Measurements from ENCODE around the gene TANGO2.

TANGO2 gene

GRCh38 chr22:19982991-19983578 is 37.8 kb upstream of the TANGO2 start:
- TF ChIP-seq CTCF (IDR thresholded peaks at IDR 0.05; ENCODE audit: low read depth, low read length), result no peak
- H3K9me3 ChIP-seq, result no peaks in the 10 kb centered on the region
- H3K27me3 ChIP-seq, result no peaks in the 10 kb centered on the region
- H3K4me3 ChIP-seq (ENCODE audit: low read depth, low read length), result no peak overlapping the region
- H3K4me1 ChIP-seq, result peaks cover 31% of the 10 kb centered on the region
- peak; percentile 15 for DNase-seq
- peaks cover 66% of the 10 kb centered on the region for H3K36me3 ChIP-seq

GRCh38 chr22:19983741-19984140 is 37.2 kb upstream of the TANGO2 start:
- peaks cover 31% of the 10 kb centered on the region for H3K4me1 ChIP-seq
- no peaks in the 10 kb centered on the region for H3K9me3 ChIP-seq
- no peak overlapping the region for H3K4me3 ChIP-seq (ENCODE audit: low read depth, low read length)
- H3K27me3 ChIP-seq, result no peaks in the 10 kb centered on the region
- DNase-seq, result peak; percentile 62
- TF ChIP-seq CTCF (IDR thresholded peaks at IDR 0.05; ENCODE audit: low read depth, low read length), result no peak
- H3K36me3 ChIP-seq, result peaks cover 59% of the 10 kb centered on the region

- Histone ChIP-seq H3K4me1 (peaks cover 32% of the 10 kb centered on the region), H3K9me3 (no peaks in the 10 kb centered on the region), H3K4me3 (ENCODE audit: low read depth, low read length) (peak overlapping the region; percentile 83), H3K36me3 (peaks cover 54% of the 10 kb centered on the region), H3K27me3 (no peaks in the 10 kb centered on the region)
- DNase-seq, result peak; percentile 72
- TF ChIP-seq CTCF (IDR thresholded peaks at IDR 0.05; ENCODE audit: low read depth, low read length), result no peak
Measured at GRCh38 chr22:19984201-19984753, 36.6 kb upstream of the TANGO2 start.

- Histone ChIP-seq H3K4me1 (peaks cover 39% of the 10 kb centered on the region), H3K36me3 (peaks cover 50% of the 10 kb centered on the region), H3K9me3 (no peaks in the 10 kb centered on the region), H3K27me3 (no peaks in the 10 kb centered on the region), H3K4me3 (ENCODE audit: low read depth, low read length) (peak overlapping the region; percentile 83)
- TF ChIP-seq CTCF (IDR thresholded peaks at IDR 0.05; ENCODE audit: low read depth, low read length), result no peak
- peak; percentile 11 for DNase-seq
Measured at GRCh38 chr22:19984851-19985811, 35.8 kb upstream of the TANGO2 start.

- Histone ChIP-seq H3K27me3 (no peaks in the 10 kb centered on the region), H3K4me3 (ENCODE audit: low read depth, low read length) (peak overlapping the region; percentile 83), H3K9me3 (no peaks in the 10 kb centered on the region), H3K36me3 (peaks cover 44% of the 10 kb centered on the region), H3K4me1 (peaks cover 48% of the 10 kb centered on the region)
- DNase-seq, result no peak
- TF ChIP-seq CTCF (IDR thresholded peaks at IDR 0.05; ENCODE audit: low read depth, low read length), result no peak
Measured at GRCh38 chr22:19986011-19986409, 34.9 kb upstream of the TANGO2 start.
